SIG-M5 (cell line): Measurements from ENCODE around the gene MCF2L.

Experiments used
- DNase-seq: peaks from one replicate; lab custom pipeline; 2025; lab: John Stamatoyannopoulos, UW

The MCF2L gene

GRCh38 chr13:112965573-112966115 is 3.4 kb upstream of the MCF2L start:
- DNase-seq = no peak

GRCh38 chr13:112966776-112967175 is 2.2 kb upstream of the MCF2L start:
- no peak for DNase-seq

- no peak for DNase-seq
Measured at GRCh38 chr13:112967686-112968379, 1.2 kb upstream of the MCF2L start.

GRCh38 chr13:112968380-112968909 is 569 bp upstream of the MCF2L start:
- no peak for DNase-seq

GRCh38 chr13:112969692-112970338 is 801 bp downstream of the MCF2L start:
- no peak for DNase-seq

GRCh38 chr13:112970552-112971287 is 1.7 kb downstream of the MCF2L start:
- DNase-seq = no peak

GRCh38 chr13:112971288-112971643 is 2.3 kb downstream of the MCF2L start:
- no peak for DNase-seq

- DNase-seq = no peak
Measured at GRCh38 chr13:112972258-112972657, 3.2 kb downstream of the MCF2L start.

- DNase-seq = no peak
Measured at GRCh38 chr13:112972867-112973576, 4.0 kb downstream of the MCF2L start.

GRCh38 chr13:112973577-112973951 is 4.5 kb downstream of the MCF2L start:
- DNase-seq = no peak

- no peak for DNase-seq
Measured at GRCh38 chr13:112974125-112974524, 5.1 kb downstream of the MCF2L start.

- DNase-seq = no peak
Measured at GRCh38 chr13:112974671-112975070, 5.7 kb downstream of the MCF2L start.

- DNase-seq = no peak
Measured at GRCh38 chr13:112975401-112975939, 6.5 kb downstream of the MCF2L start.

GRCh38 chr13:112976526-112976925 is 7.5 kb downstream of the MCF2L start:
- no peak for DNase-seq

- no peak for DNase-seq
Measured at GRCh38 chr13:112977091-112977490, 8.1 kb downstream of the MCF2L start.

GRCh38 chr13:112977525-112977924 is 8.5 kb downstream of the MCF2L start:
- no peak for DNase-seq

GRCh38 chr13:112978561-112979405 is 9.8 kb downstream of the MCF2L start:
- DNase-seq = no peak

GRCh38 chr13:112979406-112979902 is 10.4 kb downstream of the MCF2L start:
- DNase-seq = no peak

- DNase-seq = no peak
Measured at GRCh38 chr13:112980434-112980833, 11.4 kb downstream of the MCF2L start.

GRCh38 chr13:112981451-112981850 is 12.4 kb downstream of the MCF2L start:
- DNase-seq = no peak
